ENCODE results near the gene AMBRA1. TPM values are rescaled to one million over a fixed set of nuclear protein-coding genes. Genes with fewer than 3 reads are reported as not detected.

AMBRA1 gene
- polyA plus RNA-seq, 1 donor from 2014 or later = 34.5 TPM

- H3K9me2 ChIP-seq (ENCODE audit: insufficient read depth, low read length) = no peaks in the 10 kb centered on the region
- H4K20me1 ChIP-seq (ENCODE audit: insufficient read depth) = no peaks in the 10 kb centered on the region
- H3K36me3 ChIP-seq (ENCODE audit: insufficient read depth, low read length) = no peaks in the 10 kb centered on the region
- TF ChIP-seq, protein P1, sequence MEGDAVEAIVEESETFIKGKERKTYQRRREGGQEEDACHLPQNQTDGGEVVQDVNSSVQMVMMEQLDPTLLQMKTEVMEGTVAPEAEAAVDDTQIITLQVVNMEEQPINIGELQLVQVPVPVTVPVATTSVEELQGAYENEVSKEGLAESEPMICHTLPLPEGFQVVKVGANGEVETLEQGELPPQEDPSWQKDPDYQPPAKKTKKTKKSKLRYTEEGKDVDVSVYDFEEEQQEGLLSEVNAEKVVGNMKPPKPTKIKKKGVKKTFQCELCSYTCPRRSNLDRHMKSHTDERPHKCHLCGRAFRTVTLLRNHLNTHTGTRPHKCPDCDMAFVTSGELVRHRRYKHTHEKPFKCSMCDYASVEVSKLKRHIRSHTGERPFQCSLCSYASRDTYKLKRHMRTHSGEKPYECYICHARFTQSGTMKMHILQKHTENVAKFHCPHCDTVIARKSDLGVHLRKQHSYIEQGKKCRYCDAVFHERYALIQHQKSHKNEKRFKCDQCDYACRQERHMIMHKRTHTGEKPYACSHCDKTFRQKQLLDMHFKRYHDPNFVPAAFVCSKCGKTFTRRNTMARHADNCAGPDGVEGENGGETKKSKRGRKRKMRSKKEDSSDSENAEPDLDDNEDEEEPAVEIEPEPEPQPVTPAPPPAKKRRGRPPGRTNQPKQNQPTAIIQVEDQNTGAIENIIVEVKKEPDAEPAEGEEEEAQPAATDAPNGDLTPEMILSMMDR (IDR thresholded peaks at IDR 0.05; ENCODE audit: poor library complexity, severe bottlenecking) = peak; percentile 59
- TF ChIP-seq RAD21 (conservative IDR thresholded peaks at IDR 0.05) (peak; percentile 40), SMC3 (conservative IDR thresholded peaks at IDR 0.05; ENCODE audit: poor library complexity) (peak; percentile 28), MXI1 (conservative IDR thresholded peaks at IDR 0.05; ENCODE audit: poor library complexity, severe bottlenecking) (no peak)
- no peak overlapping the region for H3K9ac ChIP-seq (ENCODE audit: low read length)
- no peak overlapping the region for H2AFZ ChIP-seq (ENCODE audit: low read depth, low read length)
- H3K4me2 ChIP-seq (ENCODE audit: low read length) = no peak overlapping the region
- peaks cover 7% of the 10 kb centered on the region for H3F3A ChIP-seq (ENCODE audit: insufficient read depth, low read length, poor library complexity, severe bottlenecking)
- peak overlapping the region; percentile 55 for H3K27ac ChIP-seq (ENCODE audit: low read length)
- no peaks in the 10 kb centered on the region for H3K27me3 ChIP-seq (ENCODE audit: insufficient read depth, low read depth, low read length)
- H3K9me3 ChIP-seq (ENCODE audit: low read length) = no peaks in the 10 kb centered on the region
- H3K79me2 ChIP-seq (replicated peaks; ENCODE audit: insufficient read depth, low read length) = no peaks in the 10 kb centered on the region
- H3K4me3 ChIP-seq (ENCODE audit: low read length) = no peak overlapping the region
These were observed 103.9 kb downstream of the AMBRA1 start for GRCh38 chr11:46489656-46490560.

DNA sequence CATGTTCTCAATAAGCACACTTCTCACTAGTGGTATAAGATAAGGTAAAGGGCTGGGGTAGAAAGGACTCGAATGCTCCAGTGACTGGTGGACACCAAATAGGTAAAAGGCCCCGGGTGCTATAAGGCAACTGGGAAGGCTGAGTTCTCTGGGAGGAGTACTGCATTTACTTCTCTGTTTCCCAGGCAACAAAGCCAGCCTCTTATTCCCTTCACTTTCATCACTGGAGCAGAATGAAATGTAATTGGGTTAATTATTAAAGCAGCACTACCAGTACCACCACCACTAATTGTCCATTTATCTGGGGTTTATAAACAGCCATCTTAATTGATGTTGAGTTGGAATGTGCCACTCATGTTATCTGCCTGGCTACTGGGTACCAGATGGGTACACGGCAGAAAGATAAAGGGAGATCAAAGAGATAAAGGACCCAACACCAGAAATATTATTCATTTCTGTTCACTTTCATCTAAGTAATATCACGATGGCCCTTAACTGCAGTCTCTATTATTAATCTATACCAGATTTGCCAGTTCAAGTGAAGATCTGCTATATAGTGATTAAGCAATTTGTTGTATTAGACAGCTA is 107.9 kb downstream of the AMBRA1 start:
- Histone ChIP-seq H3K4me2 (ENCODE audit: low read length) (no peak overlapping the region), H3K27ac (ENCODE audit: low read length) (no peak overlapping the region), H3K9me3 (ENCODE audit: low read length) (no peaks in the 10 kb centered on the region)

More for the DNA sequence above, 107.9 kb downstream of the AMBRA1 start:
- no peaks in the 10 kb centered on the region for H3F3A ChIP-seq (ENCODE audit: insufficient read depth, low read length, poor library complexity, severe bottlenecking)
- H3K79me2 ChIP-seq (replicated peaks; ENCODE audit: insufficient read depth, low read length) = no peaks in the 10 kb centered on the region
- H3K9me2 ChIP-seq (ENCODE audit: insufficient read depth, low read length) = no peaks in the 10 kb centered on the region
- H3K36me3 ChIP-seq (ENCODE audit: insufficient read depth, low read length) = no peaks in the 10 kb centered on the region
- no peaks in the 10 kb centered on the region for H3K27me3 ChIP-seq (ENCODE audit: insufficient read depth, low read depth, low read length)
- H3K9ac ChIP-seq (ENCODE audit: low read length) = no peak overlapping the region
- peak overlapping the region; percentile 1 for H3K4me3 ChIP-seq (ENCODE audit: low read length)
- TF ChIP-seq, protein P1 (IDR thresholded peaks at IDR 0.05; ENCODE audit: poor library complexity, severe bottlenecking) = no peak
- TF ChIP-seq EZH2 (IDR thresholded peaks at IDR 0.05; ENCODE audit: borderline replicate concordance, insufficient read depth, low read length, poor library complexity, severe bottlenecking) = no peak
- TF ChIP-seq, protein P2, sequence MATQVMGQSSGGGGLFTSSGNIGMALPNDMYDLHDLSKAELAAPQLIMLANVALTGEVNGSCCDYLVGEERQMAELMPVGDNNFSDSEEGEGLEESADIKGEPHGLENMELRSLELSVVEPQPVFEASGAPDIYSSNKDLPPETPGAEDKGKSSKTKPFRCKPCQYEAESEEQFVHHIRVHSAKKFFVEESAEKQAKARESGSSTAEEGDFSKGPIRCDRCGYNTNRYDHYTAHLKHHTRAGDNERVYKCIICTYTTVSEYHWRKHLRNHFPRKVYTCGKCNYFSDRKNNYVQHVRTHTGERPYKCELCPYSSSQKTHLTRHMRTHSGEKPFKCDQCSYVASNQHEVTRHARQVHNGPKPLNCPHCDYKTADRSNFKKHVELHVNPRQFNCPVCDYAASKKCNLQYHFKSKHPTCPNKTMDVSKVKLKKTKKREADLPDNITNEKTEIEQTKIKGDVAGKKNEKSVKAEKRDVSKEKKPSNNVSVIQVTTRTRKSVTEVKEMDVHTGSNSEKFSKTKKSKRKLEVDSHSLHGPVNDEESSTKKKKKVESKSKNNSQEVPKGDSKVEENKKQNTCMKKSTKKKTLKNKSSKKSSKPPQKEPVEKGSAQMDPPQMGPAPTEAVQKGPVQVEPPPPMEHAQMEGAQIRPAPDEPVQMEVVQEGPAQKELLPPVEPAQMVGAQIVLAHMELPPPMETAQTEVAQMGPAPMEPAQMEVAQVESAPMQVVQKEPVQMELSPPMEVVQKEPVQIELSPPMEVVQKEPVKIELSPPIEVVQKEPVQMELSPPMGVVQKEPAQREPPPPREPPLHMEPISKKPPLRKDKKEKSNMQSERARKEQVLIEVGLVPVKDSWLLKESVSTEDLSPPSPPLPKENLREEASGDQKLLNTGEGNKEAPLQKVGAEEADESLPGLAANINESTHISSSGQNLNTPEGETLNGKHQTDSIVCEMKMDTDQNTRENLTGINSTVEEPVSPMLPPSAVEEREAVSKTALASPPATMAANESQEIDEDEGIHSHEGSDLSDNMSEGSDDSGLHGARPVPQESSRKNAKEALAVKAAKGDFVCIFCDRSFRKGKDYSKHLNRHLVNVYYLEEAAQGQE (IDR thresholded peaks at IDR 0.05; ENCODE audit: borderline replicate concordance) = no peak
- no peak for TF ChIP-seq MXI1 (conservative IDR thresholded peaks at IDR 0.05; ENCODE audit: poor library complexity, severe bottlenecking)
- TF ChIP-seq RAD21 (conservative IDR thresholded peaks at IDR 0.05) = no peak
- TF ChIP-seq SMC3 (conservative IDR thresholded peaks at IDR 0.05; ENCODE audit: poor library complexity) = no peak
- no peak overlapping the region for H2AFZ ChIP-seq (ENCODE audit: low read depth, low read length)
- no peaks in the 10 kb centered on the region for H4K20me1 ChIP-seq (ENCODE audit: insufficient read depth)

All from neural cell (in vitro differentiated cells).